DOHH2 (cell line): ENCODE data around the gene KRT17.

Source experiments
- CTCF ChIP-seq: fragments of 200-600 bp; sonication (generic); IDR thresholded peaks from one replicate; pipeline ENCODE4 v1.5.1; 2014; ENCODE audit warnings: antibody characterized with exemption, mild to moderate bottlenecking, low read depth, low read length; ENCODE audit not compliant: poor library complexity, severe bottlenecking
- EZH2phosphoT487 ChIP-seq: fragments of 200-600 bp; sonication (generic); IDR thresholded peaks from 2 replicates; pipeline ENCODE4 v1.6.1; 2017; ENCODE audit warnings: borderline replicate concordance, mild to moderate bottlenecking, antibody characterized with exemption, low read length, moderate library complexity, mixed read lengths

GRCh38 chr17:41664172-41664457 is 39.7 kb upstream of the KRT17 start:
- TF ChIP-seq CTCF, result no peak
- no peak for TF ChIP-seq EZH2phosphoT487
